DMS153 (cell line): ENCODE measurements around the gene PLD6.

ENCODE experiments used
- DNase-seq: peaks from one replicate; lab custom pipeline; 2025; lab: John Stamatoyannopoulos, UW

PLD6 gene

DNA sequence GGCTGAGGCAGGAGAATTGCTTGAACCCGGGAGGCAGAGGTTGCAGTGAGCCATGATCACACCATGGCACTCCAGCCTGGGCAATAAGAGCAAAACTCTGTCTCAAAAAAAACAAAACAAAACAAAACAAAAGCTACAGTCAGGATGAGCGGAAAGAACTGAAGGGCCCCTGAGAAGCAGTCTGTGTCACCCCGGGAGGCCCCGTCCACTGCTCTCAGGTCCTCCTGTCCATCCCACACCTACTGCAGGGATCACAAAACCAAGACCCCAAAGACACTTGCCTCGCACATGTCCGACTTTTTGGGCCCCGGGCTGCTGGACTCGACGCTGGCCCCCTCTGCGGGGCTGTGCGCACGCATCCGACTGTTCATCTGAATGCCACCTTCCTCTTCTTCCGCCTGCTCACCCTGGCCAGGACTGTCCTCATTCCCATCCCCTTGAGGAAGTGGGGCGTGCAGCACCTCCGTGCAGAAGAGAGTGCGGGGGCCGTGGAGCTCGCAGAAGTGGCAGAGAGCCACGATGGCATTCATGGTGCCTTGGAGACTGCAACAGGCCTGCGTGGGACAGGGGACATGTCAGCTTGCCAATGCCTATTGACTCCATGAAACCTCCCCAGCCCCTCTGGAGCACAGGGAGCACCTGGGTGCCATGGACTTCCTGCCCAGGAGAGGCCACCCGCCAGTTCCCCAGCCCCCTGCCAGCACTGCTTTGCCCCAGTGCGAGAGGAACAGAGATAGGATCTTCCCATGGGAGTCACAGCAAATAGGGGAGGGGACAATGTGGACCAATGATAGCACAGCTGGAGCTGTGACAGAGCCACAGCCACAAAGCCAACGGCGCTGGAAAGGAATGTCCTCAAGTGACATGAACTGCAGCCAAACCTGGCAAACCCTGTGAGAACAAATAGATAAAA is 21.7 kb upstream of the PLD6 start:
- DNase-seq, result no peak

DNA sequence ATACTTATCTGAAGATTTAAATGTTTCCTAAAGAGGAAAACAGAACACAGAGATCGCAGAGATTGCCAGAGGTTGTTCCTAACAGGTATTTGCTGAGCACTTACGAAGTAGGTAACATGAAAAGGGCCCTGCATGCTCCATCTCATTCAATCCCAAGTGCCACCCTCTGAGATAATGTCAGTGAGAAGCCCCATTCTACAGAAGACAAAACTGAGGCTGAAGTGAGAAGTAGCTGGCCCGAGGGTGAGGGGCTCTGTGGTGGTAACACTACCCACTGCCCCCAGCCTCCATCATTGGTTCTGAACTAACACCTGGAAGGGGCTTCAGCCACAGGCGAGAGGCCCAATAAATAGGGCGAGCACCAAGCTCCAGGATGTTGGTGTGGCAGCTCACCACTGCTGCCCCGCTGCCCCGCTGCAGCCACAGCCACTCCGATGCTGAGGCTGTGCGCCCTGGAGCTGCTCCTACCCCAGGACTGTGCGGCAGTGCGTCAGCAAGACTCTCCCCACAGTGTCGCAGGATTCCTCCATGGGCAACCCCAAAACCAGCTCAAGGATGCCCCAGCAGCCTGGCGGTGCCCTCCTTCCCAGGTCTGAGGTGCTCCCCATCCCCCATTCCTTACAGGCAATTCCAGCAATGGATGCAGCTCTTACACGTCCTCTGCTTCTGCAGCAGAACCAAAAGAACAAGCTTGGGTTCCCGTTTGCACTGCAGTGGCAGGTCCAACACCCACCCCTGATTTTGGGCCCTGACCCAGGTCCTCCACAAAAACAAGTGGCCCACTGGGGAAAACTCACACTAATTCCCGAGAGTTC is 20.5 kb upstream of the PLD6 start:
- DNase-seq, result no peak

DNA sequence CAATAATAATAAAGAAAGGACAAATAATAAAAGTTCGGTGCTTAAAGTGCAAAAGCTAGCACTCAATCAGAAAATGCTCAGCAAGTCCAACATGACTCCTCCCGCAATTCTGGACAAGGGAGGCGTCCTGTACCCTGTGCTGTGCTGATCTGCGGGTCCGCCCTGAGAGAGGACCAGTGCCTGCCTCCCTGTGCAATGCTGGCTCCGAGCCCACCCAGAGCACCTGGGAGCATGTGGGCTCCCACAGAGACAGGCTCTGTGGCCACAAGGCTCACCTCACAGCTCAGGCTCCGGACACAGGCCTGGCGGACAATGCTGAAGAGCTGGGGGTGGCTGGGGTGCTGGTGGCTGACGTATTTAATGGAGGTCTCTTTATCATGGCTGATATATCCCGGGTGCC is 19.8 kb upstream of the PLD6 start:
- DNase-seq, result no peak

DNA sequence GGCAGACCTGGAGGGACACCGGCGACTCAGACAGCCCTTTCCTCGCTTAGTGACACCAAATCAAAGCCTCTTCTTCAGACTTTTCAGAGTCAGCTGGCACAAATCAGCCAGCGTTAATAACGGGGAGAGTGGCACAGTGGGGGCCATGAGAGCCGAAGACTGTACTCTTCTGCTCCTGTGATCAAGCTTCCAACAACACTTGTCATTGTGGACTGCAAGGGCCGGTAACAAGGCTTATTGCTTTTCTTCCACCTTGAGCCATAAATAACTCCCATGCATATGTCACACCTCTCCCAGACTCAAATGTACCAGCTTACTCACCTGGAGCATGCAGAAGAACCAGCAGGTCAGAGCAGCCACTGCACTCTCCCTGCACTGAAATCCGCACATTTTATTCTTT is 18.0 kb upstream of the PLD6 start:
- DNase-seq, result no peak

DNA sequence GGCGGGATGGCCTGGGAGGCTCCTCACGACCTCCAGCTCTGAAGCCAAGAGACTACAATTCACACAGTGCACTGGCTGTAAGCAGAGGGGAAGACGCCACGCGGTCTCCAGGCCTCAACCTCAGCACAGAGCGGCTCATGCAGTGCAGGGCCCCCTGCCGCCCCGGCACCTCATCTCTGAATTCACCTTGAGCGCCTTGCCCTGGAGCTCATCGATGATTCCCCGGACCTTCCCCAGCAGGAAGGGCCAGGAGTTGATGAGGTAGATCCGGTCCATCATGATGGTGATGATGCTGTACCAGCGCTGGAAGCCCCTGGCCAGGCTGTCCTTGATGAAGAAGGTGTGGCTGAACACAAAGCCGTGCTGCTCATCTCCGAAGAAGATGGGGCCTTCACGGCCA is 17.6 kb upstream of the PLD6 start:
- DNase-seq, result no peak

DNA sequence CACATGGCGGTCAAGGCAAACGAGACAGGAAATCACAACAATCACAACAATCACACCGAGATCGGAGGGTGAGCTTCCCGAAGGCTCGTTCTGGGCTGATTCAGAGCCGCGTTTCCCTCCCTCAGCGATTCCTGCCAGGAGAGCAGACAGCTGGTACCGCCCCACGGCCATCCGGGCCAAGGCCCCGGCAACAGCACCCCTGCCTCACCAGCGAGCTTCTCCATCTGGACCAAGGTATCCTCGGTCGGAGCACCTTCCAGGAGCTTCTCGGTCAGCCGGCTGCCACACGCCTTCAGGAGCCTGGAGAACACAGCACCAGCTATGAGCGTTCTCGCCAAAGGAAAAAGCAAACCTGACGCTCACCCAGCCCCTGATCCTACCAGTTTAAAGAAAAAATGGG is 15.2 kb upstream of the PLD6 start:
- DNase-seq, result no peak

DNA sequence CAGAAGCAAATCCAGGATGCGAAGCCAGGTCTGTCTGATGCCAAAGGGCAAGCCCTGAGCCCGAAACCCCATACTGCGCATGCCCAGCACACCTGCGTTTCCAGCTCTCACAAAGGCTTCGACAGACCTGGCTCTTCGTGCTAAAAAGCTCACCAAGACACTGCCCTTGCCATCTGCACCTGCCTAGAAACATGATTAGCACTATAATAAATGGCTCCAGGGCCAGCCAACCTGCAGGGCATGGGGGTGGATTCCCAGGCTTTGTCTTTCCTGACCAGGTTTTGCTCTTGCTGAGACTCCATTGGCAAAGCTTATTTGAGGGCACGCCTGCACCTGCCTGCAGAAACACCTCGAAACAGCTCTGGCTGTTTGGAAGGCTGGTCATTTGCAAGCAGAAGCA is 14.4 kb upstream of the PLD6 start:
- no peak for DNase-seq

DNA sequence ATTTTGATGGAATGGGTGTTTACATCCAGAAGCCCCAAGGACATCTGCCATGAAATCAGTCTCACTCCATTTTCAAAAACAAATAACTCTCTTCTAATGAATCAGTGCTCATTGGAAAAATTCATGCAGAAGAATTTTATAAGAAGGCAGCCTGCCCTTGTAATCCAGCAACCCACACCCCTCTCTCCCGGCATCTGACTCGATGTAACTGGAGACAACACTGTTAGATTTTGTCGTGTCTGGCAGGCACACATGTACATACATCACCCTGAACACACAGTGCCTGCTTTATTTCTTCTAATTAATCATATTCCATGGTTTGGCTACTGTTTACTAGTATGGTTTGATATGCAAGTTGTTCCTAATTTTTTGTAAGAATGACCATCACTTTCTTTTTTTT is 11.9 kb upstream of the PLD6 start:
- DNase-seq, result no peak

DNA sequence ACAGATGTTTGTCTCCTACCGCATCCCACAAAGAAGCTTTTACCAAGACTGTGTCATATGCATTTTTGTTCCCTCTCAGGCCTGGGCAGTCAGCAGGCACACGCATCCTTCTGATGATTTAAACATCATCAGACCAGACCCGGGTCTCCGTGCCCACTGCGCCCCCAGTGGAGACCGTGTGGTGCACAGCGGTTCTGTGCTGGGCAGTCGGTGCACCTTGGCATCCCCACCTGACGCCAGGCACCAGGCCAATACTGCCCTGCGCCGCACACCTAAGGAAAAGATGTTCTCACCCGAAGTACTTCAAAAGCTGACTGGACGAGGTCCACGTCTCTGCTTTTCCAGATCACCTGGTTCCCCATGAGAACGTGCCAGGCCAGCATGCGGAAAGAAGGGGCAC is 10.6 kb upstream of the PLD6 start:
- DNase-seq, result no peak

DNA sequence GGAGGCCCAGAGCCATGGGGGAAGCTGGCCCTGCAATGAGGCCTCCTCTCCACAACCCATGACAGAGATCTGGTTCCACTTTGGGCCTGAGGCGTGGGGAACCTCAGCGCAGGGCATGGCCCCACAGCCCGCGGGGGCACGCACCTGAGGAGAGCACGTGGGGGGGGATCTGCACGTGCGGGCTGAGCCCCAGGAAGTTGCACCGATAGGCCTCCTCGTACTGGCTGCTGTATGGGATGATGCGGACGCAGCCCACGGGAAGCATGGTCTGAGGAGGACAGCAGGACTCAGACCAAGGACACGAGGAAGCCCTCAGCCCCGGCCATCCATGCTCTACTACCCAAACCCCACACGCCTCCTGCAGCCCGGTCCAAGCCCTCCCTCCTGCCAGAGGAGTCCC is 10.1 kb upstream of the PLD6 start:
- DNase-seq, result no peak

DNA sequence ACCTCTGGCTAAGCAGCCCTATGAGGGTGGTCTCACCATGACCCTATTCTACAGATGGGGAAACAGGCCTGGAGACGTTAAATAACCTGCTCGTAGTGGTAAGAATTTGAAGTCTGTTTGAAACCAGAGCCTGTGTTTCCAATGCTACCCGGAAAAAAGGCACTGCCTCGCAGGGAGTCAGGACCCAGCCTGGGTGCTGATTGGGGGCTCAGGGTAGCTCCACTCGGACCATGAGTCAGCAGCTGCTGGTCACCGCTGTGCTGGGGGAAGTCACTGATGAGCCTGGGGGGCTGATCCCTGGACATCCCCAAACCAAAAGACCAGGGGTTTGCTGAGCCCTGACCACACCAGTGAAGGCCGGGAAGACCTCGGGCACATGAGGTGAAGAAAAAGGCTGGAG is 9.4 kb upstream of the PLD6 start:
- DNase-seq, result no peak

DNA sequence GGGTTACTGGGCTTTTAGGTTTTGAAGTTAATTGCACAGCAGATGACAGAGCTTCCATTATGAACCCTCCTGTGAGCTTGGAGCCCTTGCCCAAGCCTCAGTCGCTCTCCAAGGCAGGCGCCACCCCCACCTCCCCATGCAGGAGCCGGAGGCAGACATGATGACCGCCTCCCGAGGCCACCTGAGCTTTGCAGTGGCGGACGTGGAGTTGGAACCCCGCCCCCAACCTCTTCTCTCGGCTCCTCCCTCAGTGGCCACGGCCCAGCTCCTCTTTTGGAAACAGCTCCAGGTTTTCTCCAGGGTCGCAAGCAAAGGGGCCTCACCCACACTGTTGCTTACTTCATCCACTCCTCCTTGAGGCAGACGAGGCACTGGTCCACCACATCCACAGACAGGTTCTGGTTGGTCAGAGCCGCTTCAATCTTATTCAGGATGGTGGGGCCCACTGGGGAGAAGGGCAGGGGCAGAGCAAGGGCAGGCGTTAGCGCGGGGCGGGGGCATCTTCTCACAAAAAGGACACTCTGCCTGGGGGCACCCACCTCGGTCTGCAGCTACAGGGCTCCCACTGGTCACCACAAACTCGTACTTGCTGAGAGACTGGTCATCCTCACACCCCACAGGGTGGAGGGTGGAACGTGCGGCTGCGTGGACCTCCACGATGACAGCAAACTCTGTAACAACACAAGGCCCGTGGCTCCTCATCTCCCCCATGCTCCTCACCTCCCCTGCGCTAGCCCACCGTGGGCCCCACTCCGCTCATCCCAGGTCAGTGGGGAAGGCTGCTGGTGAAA is 8.7 kb upstream of the PLD6 start:
- no peak for DNase-seq

DNA sequence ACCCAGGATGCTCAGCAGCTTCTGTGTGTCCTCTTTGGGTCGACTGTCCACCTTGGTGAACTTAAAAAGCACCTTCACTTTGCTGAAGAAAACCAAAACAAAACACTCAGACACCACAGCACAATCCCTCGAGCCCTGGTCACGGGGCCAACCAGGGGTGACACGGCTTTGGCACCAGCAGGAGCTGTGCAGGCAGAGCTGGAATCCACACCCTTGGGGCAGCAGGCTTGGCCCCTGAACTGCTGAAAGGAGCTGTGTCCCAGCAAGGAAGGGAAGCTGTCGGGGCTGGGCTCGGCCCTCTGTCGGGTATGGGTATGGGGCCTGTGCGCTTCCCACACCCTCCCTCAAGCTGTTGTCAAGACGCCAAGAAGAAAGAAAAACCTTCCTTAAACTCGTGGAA is 7.6 kb upstream of the PLD6 start:
- DNase-seq, result no peak

DNA sequence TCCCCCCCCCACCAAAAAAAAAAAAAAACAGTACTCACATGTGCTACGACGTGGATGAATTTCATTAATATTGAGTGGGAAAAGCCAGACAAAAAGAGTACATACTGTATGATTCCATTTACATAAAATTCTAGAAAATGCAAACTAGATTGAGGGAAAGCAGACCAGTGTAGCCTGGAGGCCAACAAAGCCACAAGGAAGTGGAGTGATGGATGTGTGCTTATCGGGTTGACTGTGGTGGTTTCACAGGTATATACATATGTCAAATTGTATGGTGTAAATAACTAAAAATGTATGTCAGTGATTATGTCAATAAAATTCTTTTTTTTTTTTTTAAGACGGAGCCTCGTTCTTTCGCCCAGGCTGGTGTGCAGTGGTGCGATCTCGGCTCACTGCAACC is 1.9 kb upstream of the PLD6 start:
- DNase-seq, result no peak

DNA sequence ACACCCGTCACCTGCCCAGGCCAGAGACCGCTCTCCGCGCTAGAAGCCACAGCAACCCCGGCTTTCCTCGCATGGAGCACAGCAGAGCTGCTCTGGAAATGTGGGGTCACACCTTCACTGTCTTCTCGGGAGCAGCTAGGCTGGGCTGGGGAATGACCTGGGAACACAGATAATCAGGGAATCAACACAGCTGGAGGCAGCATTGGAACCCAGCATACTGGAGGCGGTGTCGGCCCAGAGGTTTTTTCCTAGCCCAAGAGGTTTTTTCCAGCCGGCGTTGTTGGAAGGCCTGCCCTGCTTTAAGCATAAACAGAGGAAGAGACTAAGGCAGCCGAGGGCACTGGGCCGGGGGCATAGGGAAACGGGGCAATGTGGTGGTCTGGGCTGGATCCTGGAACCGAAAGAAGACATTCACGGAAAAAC is 791 bp upstream of the PLD6 start:
- DNase-seq, result no peak

DNA sequence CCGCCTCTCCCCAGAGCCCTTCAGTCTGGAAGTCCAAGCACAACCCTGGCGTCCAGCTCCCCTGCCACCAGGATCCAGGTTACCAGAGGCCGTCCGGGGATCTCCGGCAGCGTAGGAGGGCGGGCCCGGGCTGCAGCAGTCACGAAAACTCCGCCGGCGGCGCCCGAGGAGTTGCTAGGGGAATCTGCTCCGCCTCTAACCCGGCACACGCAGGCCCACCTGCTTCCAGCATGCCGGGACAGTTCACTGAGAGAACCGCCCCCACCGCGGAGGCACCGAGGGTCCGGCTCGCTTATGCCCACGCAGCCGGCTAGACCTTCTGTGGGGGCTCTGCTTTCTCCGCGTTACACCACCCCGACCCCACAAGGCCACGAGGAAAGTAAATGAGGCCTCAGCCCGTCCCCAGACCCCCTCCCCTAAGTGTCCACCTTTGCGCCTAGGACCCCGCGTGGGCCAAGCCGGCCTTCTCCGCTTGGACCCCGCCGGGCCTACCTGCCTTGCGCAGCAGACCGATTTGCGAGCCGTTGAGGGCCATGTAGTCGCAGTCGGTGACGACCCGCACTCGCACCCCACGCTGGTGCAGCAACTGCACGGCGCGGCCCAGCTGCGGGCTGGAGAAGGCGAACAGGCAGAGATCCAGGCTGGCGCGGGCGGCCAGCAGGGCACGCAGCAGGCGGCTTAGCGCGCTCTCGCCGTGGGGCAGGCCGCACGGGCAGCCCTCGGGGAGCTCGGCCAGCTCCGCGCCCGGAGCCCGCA is 587 bp downstream of the PLD6 start:
- no peak for DNase-seq

DNA sequence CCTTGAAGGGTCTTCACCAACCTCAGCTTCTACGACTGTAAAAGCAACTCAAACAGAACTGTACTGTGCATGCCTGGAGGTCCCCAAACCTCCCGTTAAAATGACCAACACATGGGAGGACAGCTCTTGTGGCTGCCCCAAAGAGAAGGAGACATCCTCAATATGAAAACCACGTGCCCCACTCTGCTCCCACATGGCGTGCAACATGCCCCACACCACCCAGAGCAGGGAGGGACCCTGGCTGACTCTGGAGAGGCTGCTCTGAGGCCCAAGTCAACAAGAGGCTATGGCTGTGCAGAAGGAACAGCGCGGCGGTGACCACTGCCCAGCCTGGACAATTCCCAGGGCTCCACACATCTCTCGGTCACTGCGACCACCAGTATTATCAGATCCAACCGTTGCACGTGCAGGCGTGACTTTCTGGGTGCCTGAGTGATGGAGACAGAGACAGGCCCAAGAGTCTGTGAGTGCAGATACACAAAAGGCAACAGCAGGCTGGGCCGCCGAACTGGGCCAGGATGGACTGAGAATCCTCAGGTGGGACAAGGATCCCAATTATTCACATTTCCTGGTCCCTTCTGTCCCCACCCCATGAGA is 1.4 kb downstream of the PLD6 start:
- no peak for DNase-seq

DNA sequence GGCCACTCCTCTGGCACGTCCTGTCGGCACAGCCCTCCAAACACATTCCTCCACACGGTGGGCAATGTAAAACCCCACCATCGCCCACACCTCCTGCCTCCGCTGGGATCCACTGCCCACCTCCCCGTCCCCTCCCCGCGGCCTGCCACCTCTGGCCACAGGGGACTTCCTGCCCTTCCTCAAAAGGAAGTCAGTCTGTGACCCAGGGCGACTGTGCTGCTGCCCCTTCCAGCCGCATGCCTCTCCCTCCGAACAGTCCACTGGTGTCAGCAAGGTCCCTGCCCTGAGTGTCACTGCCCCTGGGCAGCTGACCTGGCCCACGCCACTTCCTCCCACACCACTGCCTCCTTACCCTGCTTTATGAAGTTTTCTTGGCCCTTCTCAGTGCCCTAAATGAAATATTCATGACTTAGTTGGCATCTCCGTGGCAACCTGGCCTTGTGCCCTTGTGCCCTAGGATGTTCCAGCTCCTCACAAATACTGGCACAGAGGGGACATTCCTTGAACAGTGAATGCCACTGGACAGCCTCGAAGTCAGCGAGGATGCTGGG is 2.0 kb downstream of the PLD6 start:
- DNase-seq, result no peak

DNA sequence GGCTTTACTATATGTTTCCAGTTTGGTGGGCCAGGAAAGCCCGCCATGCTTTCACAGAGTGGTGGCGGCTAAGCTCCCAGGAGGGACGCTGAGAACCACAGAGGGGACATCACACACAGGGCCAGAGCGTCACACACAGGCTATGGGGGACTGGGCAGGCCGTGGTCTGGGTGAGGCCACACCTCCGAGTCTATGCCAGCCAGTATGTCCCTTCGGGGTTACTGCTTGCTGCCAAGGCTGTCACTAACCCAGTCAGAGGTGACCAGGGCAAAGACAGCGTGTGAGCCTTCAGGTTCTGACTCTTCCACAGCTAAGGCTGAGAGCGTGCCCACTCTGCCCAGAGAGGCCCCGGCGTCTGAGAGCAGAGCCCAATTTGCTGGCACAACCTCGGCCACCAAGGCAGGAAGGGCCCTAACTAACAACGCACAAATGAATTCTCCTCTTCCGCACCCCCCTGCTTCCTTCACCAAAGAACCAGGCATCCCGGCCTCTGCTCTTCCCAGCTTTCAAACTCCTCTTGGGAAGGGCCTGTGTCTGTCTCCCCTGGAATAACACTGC is 2.9 kb downstream of the PLD6 start:
- no peak for DNase-seq

DNA sequence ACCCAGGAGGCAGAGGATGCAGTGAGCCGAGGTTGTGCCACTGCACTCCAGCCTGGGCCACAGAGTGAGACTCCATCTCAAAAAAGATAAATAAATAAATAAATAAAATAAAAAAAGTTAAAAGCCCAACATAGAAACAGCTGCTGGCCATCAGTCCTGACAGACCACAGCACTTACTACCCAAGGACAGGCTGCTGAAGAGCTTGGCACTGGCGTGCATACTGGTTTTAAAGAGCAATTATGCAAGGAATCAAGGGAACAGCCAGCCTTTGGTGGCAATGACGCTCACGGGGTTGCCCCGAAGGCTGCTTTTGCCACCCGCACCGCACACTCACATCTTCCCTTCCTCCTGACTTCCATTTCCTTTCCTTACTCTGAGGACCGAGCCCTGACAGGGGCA is 4.2 kb downstream of the PLD6 start:
- no peak for DNase-seq

DNA sequence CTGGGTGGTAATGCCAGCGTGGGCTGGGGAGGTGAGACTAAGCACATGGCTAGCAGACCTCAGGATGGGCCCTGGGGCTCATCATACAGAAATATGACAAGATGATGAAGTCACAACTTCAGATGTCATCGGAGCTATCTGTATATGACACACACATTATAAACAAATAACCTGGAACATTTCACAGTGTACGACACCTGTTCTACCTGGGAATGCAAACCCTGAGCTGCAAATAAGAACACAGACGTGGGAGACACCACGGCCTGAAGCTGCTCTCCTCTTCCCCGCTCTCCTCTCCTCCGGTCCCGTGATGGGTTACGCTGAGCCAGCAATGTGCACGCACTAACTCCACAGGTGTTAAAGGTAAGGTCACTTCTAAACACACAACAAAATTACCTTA is 4.9 kb downstream of the PLD6 start:
- DNase-seq, result no peak
